Panc1 (cell line): ENCODE results near the gene PLPP7. TPM values are rescaled to one million over a fixed set of nuclear protein-coding genes. Genes with fewer than 3 reads are reported as not detected.

Experiments
- ATAC-seq: fragments of 200-7000 bp; cut with Tn5 transposase; 2 replicates; pipeline ENCODE4 v1.9.1; 2020; ENCODE audit warnings: mild to moderate bottlenecking, moderate library complexity
- BruUV-seq: library from RNA; stranded (reverse); fragments of 400-500 nt; replicated peaks from 2 replicates; lab custom pipeline; 2021; lab: Mats Ljungman, UMichigan
- CTCF ChIA-PET: fragments of 300-600 bp; sonication (Branson Sonifier 250); formaldehyde crosslinking; loops from one replicate; lab custom pipeline; 2022; ENCODE audit warnings: antibody characterized with exemption; lab: Charles Lee
- POLR2A ChIA-PET: fragments of 300-600 bp; sonication (Branson Sonifier 250); formaldehyde crosslinking; loops from one replicate; lab custom pipeline; 2022; ENCODE audit warnings: antibody characterized with exemption; lab: Charles Lee
- DNase-seq: peaks from one replicate; pipeline ENCODE4 v3.0.0-alpha.2; 2010; ENCODE audit warnings: low read depth, low spot score
- H3K27ac ChIP-seq: 2 replicates; pipeline ENCODE4 v1.5.1; 2011; ENCODE audit warnings: mild to moderate bottlenecking, low read length, inconsistent platforms
- H3K27me3 ChIP-seq: fragments of 200-500 bp; sonication (Bioruptor generic); 2 replicates; pipeline ENCODE4 v1.6.0; 2014; ENCODE audit warnings: low read length, inconsistent platforms; ENCODE audit not compliant: control insufficient read depth, insufficient read depth
- H3K36me3 ChIP-seq: fragments of 200-500 bp; sonication (Bioruptor generic); 2 replicates; pipeline ENCODE4 v1.5.1; 2014; ENCODE audit warnings: inconsistent platforms, mild to moderate bottlenecking, low read length, moderate library complexity; ENCODE audit not compliant: control insufficient read depth, insufficient read depth
- H3K4me1 ChIP-seq: 2 replicates; pipeline ENCODE4 v1.5.1; 2011; ENCODE audit warnings: inconsistent platforms, mild to moderate bottlenecking, low read length, moderate library complexity; ENCODE audit not compliant: control insufficient read depth, insufficient read depth
- H3K4me3 ChIP-seq, 2 experiments: 2 replicates each; pipeline ENCODE4 v1.5.1; 2011 to 2012; ENCODE audit warnings: low read depth in 2 of 2, low read length in 2 of 2, mild to moderate bottlenecking in 2 of 2, inconsistent platforms in 1 of 2, moderate library complexity in 1 of 2
- H3K9me3 ChIP-seq: fragments of 200-500 bp; sonication (Bioruptor generic); 2 replicates; pipeline ENCODE4 v1.5.1; 2014; ENCODE audit warnings: low read depth, mild to moderate bottlenecking, inconsistent platforms, low read length, moderate library complexity; ENCODE audit not compliant: control insufficient read depth, insufficient read depth
- CTCF ChIP-seq: fragments of 450-650 bp; IDR thresholded peaks from 2 replicates; pipeline ENCODE4 v1.5.1; 2017; ENCODE audit warnings: mild to moderate bottlenecking
- POLR2AphosphoS5 ChIP-seq: IDR thresholded peaks from 2 replicates; pipeline ENCODE4 v1.6.1; 2012; ENCODE audit warnings: mild to moderate bottlenecking, low read depth, low read length, moderate library complexity
- REST ChIP-seq, 2 experiments: IDR thresholded peaks; 2 replicates each; pipeline ENCODE4 v1.6.1; 2011 to 2012; ENCODE audit warnings: low read depth in 2 of 2, control low read depth in 1 of 2, low read length in 1 of 2, mild to moderate bottlenecking in 1 of 2, moderate library complexity in 1 of 2; ENCODE audit not compliant: insufficient read depth in 1 of 2
- SIN3A ChIP-seq: IDR thresholded peaks from 2 replicates; pipeline ENCODE4 v1.6.1; 2012; ENCODE audit warnings: low read depth, mild to moderate bottlenecking, low read length, moderate library complexity, borderline replicate concordance; ENCODE audit not compliant: insufficient read depth
- TCF7L2 ChIP-seq: IDR thresholded peaks from 2 replicates; pipeline ENCODE4 v1.6.1; 2011; ENCODE audit warnings: mild to moderate bottlenecking, low read depth, low read length, inconsistent platforms
- in situ Hi-C: cut with HindIII; loops from 2 replicates; pipeline ENCODE4 v1.10.0; 2016; ENCODE audit warnings: low sequenced_read_pairs, low pct_unique_long_range_greater_than_20kb
- intact Hi-C: fragments of 100-400 bp; cut with micrococcal nuclease; formaldehyde crosslinking; loops from one replicate; pipeline ENCODE4 v1.10.0; 2022; ENCODE audit not compliant: unreplicated experiment
- total RNA-seq: library from RNA; stranded (reverse); gene quantifications from one replicate; pipeline ENCODE4 v1.2.1, GENCODE V29; 2021; ENCODE audit not compliant: unreplicated experiment

PLPP7 gene
- total RNA-seq, 1 experiment from 2014 or later: 3.3 TPM

- in situ Hi-C loops: no loop called here
- Histone ChIP-seq H3K27ac (no peak overlapping the region), H3K4me3 (no peak overlapping the region), H3K36me3 (no peaks in the 10 kb centered on the region), H3K4me1 (no peaks in the 10 kb centered on the region), H3K27me3 (no peaks in the 10 kb centered on the region), H3K9me3 (no peaks in the 10 kb centered on the region)
- ATAC-seq (peak; percentile 43; the same call in 1 of the 2 replicates), DNase-seq (no peak)
- TF ChIP-seq CTCF (no peak), TCF7L2 (no peak), REST (IDR thresholded peaks at IDR 0.05; ENCODE audit: insufficient read depth in 1 of 2, low read depth in 2 of 2, low read length in 1 of 2) (peak in 1 of 2 experiments; percentile 47; a peak in 1 of 4 replicates)
- intact Hi-C loops: no loop called here
- POLR2A ChIA-PET: no interaction called here
- CTCF ChIA-PET: interaction anchor here (0.7 kb wide), 1 partner anchor 40 kb away, joined by 6 read pairs; no protein-coding TSS in a partner anchor
- no TSS peak for BruUV-seq
These were observed 21.5 kb downstream of the PLPP7 start for GRCh38 chr9:131310833-131311554.

- no peak overlapping the region for H3K27ac ChIP-seq
- BruUV-seq: no TSS peak
These were observed 22.7 kb downstream of the PLPP7 start for GRCh38 chr9:131312246-131312645.

More at GRCh38 chr9:131312246-131312645, 22.7 kb downstream of the PLPP7 start:
- Histone ChIP-seq H3K36me3 (no peaks in the 10 kb centered on the region), H3K27me3 (no peaks in the 10 kb centered on the region), H3K4me3 (no peak overlapping the region), H3K4me1 (no peaks in the 10 kb centered on the region), H3K9me3 (no peaks in the 10 kb centered on the region)
- ATAC-seq: no peak
- intact Hi-C loops (no loop called here), in situ Hi-C loops (no loop called here)
- DNase-seq: no peak
- ChIA-PET POLR2A (no interaction called here), CTCF (no interaction called here)
- TF ChIP-seq CTCF: no peak
- no peak for TF ChIP-seq REST (IDR thresholded peaks at IDR 0.05; ENCODE audit: insufficient read depth in 1 of 2, low read depth in 2 of 2, low read length in 1 of 2)
- no peak for TF ChIP-seq SIN3A
- no peak for TF ChIP-seq POLR2AphosphoS5
- no peak for TF ChIP-seq TCF7L2
